NOMO-1 (cell line): ENCODE measurements around the gene PLSCR1.
"Not testable (repeated sequence)": the region's sequence is repeated elsewhere in the genome, so short reads cannot be mapped to it uniquely, and the experiment has no call there.

Experiments
- DNase-seq, 2 experiments: peaks; one replicate each; lab custom pipeline; 2025; ENCODE audit not compliant: unreplicated experiment in 2 of 2; lab: John Stamatoyannopoulos, UW

Gene PLSCR1

DNA sequence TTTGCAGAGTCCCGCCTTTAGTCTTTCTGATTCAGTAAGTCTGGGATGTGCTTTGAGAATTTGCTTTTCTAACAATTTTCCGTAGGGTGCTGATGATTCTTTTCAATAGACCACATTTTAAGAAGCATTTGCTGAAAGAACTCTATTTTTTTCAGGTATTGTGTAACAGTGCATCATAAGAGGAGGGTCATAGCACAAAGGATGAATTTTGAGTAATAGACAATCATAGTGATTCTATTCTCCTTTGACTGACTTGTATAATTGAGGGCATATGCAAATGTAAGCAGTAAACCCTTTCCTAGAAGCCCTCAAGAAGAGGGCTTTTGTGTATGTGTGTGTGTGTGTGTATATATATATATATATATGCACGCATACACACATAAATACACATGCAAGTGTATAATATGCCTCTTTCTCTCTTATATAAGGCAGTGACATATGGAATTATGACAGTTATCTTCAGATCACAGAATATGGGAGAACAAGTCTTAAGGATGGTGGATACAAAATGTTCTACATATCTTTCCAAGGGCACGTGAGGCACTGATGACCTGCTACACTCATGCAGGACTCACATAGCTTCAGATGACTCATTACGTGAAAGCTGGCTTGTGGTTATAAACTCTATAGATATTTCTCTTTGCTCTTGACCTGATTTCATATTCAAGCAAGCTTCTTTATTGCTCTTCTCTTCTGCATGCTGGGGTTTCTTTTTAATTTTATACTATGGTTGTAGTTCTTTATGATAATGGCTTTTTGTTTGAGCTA is 6.5 kb upstream of the PLSCR1 start:
- DNase-seq = peak in 1 of 2 experiments; percentile 17

GRCh38 chr3:146550070-146550615 is 5.7 kb upstream of the PLSCR1 start:
- DNase-seq = peak in 1 of 2 experiments; percentile 7

- no peak for DNase-seq
Observed at GRCh38 chr3:146547235-146547835, 2.9 kb upstream of the PLSCR1 start.

- DNase-seq = no peak
Observed at GRCh38 chr3:146546366-146546965, 2.1 kb upstream of the PLSCR1 start.

DNA sequence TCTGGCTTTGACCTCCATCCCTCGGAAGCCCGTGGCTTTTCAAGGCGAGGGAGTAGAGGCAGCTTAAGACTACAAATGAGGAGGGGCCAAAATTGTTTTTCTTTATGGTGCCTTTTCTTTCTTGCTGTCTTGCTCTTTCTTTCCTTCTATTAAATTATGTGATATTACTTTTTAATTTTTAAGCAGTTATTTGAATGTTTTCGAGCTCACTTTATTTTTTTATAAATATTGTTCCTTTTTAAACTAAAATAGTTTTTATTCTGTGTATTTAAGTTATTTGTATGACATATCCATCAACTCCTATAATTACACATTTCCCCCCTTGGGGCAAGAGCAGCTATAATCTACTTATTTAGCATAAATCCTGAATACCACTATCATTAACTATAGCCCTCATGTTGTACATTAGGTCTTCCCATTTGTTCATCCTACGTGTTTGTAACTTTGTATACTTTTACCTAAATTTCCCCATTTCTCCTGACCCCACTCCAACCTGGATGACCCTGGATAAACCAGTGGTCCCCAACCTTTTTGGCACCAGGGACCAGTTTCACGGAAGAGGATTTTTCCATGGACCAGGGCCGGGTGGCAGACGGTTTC is 622 bp upstream of the PLSCR1 start:
- DNase-seq = no peak

- DNase-seq = peak in 1 of 2 experiments; percentile 32
Observed at GRCh38 chr3:146543461-146544001, 876 bp downstream of the PLSCR1 start.

- peak in 1 of 2 experiments; percentile 13 for DNase-seq
Observed at GRCh38 chr3:146542978-146543377, 1.4 kb downstream of the PLSCR1 start.

GRCh38 chr3:146542179-146542578 is 2.2 kb downstream of the PLSCR1 start:
- peak; percentile 42 to 62 for DNase-seq

DNA sequence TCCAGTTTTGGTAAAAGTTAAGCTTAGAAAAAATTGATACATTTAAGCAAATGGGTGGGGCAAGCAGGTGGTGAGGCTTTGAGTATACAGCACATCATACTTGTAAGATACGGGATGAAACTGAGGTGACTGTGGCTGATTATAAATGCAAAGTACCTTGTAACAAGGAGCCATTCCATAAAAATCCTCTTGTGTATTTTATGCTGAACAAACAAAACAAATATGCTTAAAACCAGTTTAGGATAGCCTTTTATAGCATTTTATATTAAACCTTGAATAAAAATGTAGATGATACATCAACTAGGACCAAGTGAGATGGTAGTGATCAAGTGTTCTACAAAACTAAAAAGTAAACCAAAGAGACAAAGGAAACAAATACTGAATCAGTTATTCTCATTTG is 3.4 kb downstream of the PLSCR1 start:
- DNase-seq = no peak

DNA sequence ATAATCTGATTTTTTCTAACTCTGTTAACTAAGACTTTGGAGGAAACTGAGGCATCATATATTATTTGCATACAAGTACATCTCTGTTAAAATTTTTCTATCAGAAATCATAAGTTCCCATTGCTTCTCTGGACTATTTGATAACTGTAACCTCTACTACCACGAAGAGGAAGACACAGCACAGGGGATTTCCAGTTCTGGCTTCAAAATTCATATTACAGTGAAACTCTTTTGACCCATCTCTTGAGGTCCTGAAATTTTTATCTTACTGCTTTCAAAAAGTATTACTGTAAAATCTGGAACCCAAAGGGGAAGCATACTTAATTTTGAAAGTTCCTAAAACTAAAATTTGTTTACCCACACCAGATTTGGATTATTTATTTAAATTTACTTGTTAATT is 4.2 kb downstream of the PLSCR1 start:
- DNase-seq = no peak

DNA sequence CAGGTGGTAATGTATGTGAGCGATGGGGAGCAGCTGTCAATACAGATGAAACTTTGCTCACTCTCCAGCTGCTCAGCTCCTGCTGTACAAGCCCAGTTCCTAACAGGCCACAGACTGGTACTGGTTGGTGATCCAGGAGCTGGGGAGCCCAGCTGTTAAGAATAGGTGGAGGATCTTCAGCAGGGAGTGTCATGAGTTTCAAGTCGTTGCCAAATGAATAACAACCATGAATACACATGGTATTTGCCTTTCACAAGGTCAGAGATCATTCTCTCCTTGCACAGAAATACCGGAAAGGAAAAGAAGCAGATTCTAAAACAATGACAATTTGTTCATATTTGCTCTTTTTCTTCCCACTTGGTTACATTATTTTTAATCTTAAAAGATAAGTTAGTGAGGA is 5.1 kb downstream of the PLSCR1 start:
- no peak for DNase-seq

- no peak for DNase-seq
Observed at GRCh38 chr3:146537603-146538002, 6.8 kb downstream of the PLSCR1 start.

GRCh38 chr3:146536681-146537080 is 7.7 kb downstream of the PLSCR1 start:
- DNase-seq = no peak

- DNase-seq = no peak
Observed at GRCh38 chr3:146532406-146532805, 12.0 kb downstream of the PLSCR1 start.

- DNase-seq = no peak
Observed at GRCh38 chr3:146530609-146531008, 13.8 kb downstream of the PLSCR1 start.

GRCh38 chr3:146529021-146529420 is 15.4 kb downstream of the PLSCR1 start:
- no peak for DNase-seq

DNA sequence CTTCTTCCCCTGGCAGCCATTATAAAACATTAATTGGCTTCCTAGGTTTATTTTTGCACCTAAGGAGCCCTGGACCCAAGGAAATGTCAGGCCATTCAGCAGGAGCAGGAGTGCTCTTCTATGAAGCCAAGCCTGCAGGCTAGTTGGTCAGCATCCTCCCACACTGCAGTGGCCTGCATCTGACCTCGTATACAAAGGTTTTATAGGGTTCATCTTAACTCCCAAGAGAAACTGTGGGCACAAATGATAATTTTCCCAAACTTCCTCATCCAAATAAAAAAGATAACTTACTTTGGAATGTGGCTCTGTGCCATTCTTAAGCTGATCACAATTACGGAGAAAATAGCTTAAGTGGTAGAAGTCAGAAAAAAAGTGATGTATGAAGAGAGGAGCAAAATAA is 19.4 kb downstream of the PLSCR1 start:
- no peak for DNase-seq

DNA sequence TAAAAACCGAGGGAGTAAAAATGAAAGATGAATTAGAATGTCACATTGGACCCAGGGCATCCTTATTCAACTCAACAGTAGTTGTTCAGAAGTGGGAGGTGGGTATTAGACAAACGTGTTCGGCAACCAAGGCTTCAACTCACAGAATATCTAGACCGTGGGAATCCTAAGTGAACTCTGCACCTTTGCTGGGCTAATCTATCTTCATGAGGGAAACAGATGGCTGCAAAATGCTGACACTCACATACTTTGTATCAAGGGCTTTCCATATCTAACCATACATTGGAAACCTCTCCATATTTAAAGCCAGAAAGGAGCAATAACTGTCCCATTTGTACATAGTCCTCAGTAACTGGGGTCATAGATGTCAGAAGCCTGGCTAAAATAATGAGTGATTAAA is 20.9 kb downstream of the PLSCR1 start:
- no peak for DNase-seq

- not testable (repeated sequence) for DNase-seq
Observed at GRCh38 chr3:146522174-146523158, 21.9 kb downstream of the PLSCR1 start.

DNA sequence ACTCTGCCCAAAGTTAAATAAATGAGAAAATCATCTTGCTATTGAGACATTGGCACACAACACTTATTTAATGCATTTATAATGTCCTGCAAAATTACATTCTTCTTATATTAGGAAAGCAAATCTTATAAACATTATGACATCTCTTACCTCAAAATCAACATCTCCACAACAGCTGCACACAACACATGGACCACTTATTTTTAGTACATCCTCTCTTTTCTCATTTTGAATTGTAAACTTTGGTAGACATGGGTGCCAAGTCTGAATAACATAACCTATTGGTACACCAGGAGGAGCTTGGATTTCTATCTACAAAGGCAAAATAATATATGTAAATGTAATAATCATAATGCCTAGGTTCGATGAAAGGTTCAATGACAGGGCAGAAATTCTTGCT is 23.0 kb downstream of the PLSCR1 start:
- no peak for DNase-seq
